HEK293T (cell line): ENCODE data around the gene TCEANC2.

Experiments used
- BHLHE40 ChIP-seq: fragments of 450-650 bp; IDR thresholded peaks from 2 replicates; pipeline ENCODE4 v1.6.1; 2016; ENCODE audit warnings: mild to moderate bottlenecking, moderate library complexity, borderline replicate concordance
- ELF4 ChIP-seq: fragments of 450-650 bp; IDR thresholded peaks from 2 replicates; pipeline ENCODE4 v1.6.1; 2017; ENCODE audit warnings: antibody characterized with exemption
- FOXK2 ChIP-seq: fragments of 450-650 bp; IDR thresholded peaks from 2 replicates; pipeline ENCODE4 v1.6.1; 2016; ENCODE audit warnings: mild to moderate bottlenecking
- FOXM1 ChIP-seq: fragments of 450-650 bp; IDR thresholded peaks from 2 replicates; pipeline ENCODE4 v1.6.1; 2017; ENCODE audit warnings: mild to moderate bottlenecking, borderline replicate concordance
- NFRKB ChIP-seq: fragments of 450-650 bp; IDR thresholded peaks from 2 replicates; pipeline ENCODE4 v1.6.1; 2016; ENCODE audit warnings: mild to moderate bottlenecking, moderate library complexity
- SP1 ChIP-seq: fragments of 450-650 bp; IDR thresholded peaks from 2 replicates; pipeline ENCODE4 v1.6.1; 2017
- SUZ12 ChIP-seq: fragments of 450-650 bp; IDR thresholded peaks from 2 replicates; pipeline ENCODE4 v1.6.1; 2016; ENCODE audit warnings: mild to moderate bottlenecking
- TF ChIP-seq, protein P1 (sequence below): fragments of 450-650 bp; IDR thresholded peaks from 2 replicates; pipeline ENCODE4 v1.6.1; 2016

DNA sequence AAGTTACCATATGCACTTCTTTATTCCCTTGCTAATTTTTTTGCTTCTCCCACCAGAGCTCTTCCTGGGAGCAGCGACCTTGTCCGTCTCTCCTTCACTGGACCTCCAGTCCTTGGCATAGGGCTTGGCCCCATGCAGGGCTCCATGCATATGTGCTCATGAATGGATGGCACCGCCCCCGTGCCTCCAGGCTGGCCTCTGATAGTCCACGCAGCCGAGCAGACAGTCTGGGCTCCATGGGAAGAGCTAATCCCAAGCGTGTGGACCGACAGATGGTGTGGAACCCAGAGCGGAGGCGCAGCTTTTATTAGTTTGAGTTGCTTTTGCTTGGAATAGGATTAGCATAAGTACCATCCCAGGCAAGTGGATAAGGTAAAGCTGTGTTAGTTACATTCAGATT, 57.6 kb downstream of the TCEANC2 start:
- no peak for TF ChIP-seq SUZ12
- TF ChIP-seq FOXK2 = no peak
- no peak for TF ChIP-seq NFRKB
- TF ChIP-seq, protein P1, sequence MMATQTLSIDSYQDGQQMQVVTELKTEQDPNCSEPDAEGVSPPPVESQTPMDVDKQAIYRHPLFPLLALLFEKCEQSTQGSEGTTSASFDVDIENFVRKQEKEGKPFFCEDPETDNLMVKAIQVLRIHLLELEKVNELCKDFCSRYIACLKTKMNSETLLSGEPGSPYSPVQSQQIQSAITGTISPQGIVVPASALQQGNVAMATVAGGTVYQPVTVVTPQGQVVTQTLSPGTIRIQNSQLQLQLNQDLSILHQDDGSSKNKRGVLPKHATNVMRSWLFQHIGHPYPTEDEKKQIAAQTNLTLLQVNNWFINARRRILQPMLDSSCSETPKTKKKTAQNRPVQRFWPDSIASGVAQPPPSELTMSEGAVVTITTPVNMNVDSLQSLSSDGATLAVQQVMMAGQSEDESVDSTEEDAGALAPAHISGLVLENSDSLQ = no peak
- no peak for TF ChIP-seq SP1
- no peak for TF ChIP-seq BHLHE40
- TF ChIP-seq FOXM1 = no peak
- no peak for TF ChIP-seq ELF4
